H1 (cell line): ENCODE data around the gene RGL1. TPM values are rescaled to one million over a fixed set of nuclear protein-coding genes. Genes with fewer than 3 reads are reported as not detected.

Source experiments
- ATF2 ChIP-seq: IDR thresholded peaks from 2 replicates; pipeline ENCODE4 v1.6.1; 2012; ENCODE audit warnings: low read length, inconsistent platforms
- CHD7 ChIP-seq: fragments of 300-600 bp; sonication (generic); IDR thresholded peaks from 2 replicates; pipeline ENCODE4 v1.7.1; 2012; ENCODE audit warnings: low read length, moderate library complexity, mild to moderate bottlenecking, inconsistent platforms; ENCODE audit not compliant: insufficient replicate concordance
- CREB1 ChIP-seq: IDR thresholded peaks from 2 replicates; pipeline ENCODE4 v1.6.1; 2012; ENCODE audit warnings: inconsistent platforms
- EZH2 ChIP-seq: fragments of 200-600 bp; sonication (generic); IDR thresholded peaks from 2 replicates; pipeline ENCODE4 v1.7.1; 2012; ENCODE audit warnings: low read depth, mild to moderate bottlenecking, moderate library complexity, low read length, inconsistent platforms; ENCODE audit not compliant: severe bottlenecking
- NANOG ChIP-seq: IDR thresholded peaks from 2 replicates; pipeline ENCODE4 v1.6.1; 2011; ENCODE audit warnings: low read length, low read depth, mild to moderate bottlenecking, inconsistent platforms; ENCODE audit not compliant: insufficient read depth, poor library complexity, severe bottlenecking
- RNF2 ChIP-seq: fragments of 200-900, 300-1000 bp; sonication (generic); IDR thresholded peaks from 2 replicates; pipeline ENCODE4 v1.7.1; 2016; ENCODE audit warnings: borderline replicate concordance, low read depth, mild to moderate bottlenecking, antibody characterized with exemption, low read length; ENCODE audit not compliant: poor library complexity, severe bottlenecking; ENCODE audit errors: missing control alignments
- SIX5 ChIP-seq: IDR thresholded peaks from 2 replicates; pipeline ENCODE4 v1.6.1; 2011; ENCODE audit warnings: mild to moderate bottlenecking, low read depth, low read length
- SP1 ChIP-seq: IDR thresholded peaks from 2 replicates; pipeline ENCODE4 v1.6.1; 2011; ENCODE audit warnings: low read depth, low read length
- TAF7 ChIP-seq: optimal IDR thresholded peaks from 2 replicates; pipeline ENCODE3; 2011; ENCODE audit warnings: low read depth, mild to moderate bottlenecking, inconsistent platforms, low read length, moderate library complexity, borderline replicate concordance
- polyA plus RNA-seq, 7 experiments: library from polyadenylated mRNA; depleted of rRNA in 3 of 7; stranded (reverse) in 5 of 7; unstranded in 2 of 7; fragments of >200 nt in 5 of 7; fragments of 200-250 nt in 2 of 7; gene quantifications; 1 replicate in 5 of 7; 2 replicates in 1 of 7; 4 replicates in 1 of 7; pipeline versions ENCODE4 v1.2.1 to v1.2.3, GENCODE V29; 2011 to 2013; ENCODE audit warnings: missing spikeins in 2 of 7, mixed read lengths in 2 of 7
- total RNA-seq: library from RNA; stranded (reverse); fragmentation: NEBNext Ultra II Directional; extraction: Animal tissue kit (Norgen Biotek cat#: 25700); gene quantifications from 2 replicates; pipeline ENCODE4 v1.2.1, GENCODE V29; 2021

The RGL1 gene
- total and polyA plus RNA-seq, 2 of the 8 experiments (the other 6 are each of a cell fraction or from before 2014, with no cell fraction given) = 0.98 to 2.4 TPM

- TF ChIP-seq CHD7 (no peak), ATF2 (no peak), CREB1 (no peak), RNF2 (no peak), TAF7 (no peak), EZH2 (no peak), SIX5 (no peak), NANOG (no peak), SP1 (no peak)
These were observed 19.4 kb downstream of the RGL1 start (continued) for GRCh38 chr1:183824291-183824690.
